ENCODE data around the gene KCND3. TPM values are rescaled to one million over a fixed set of nuclear protein-coding genes. Genes with fewer than 3 reads are reported as not detected.

KCND3 gene
- polyA plus RNA-seq, 1 donor from 2014 or later, result 7.8 TPM

- TF ChIP-seq TAF1 (IDR thresholded peaks at IDR 0.05; ENCODE audit: low read depth) (no peak), MXI1 (conservative IDR thresholded peaks at IDR 0.05; ENCODE audit: poor library complexity, severe bottlenecking) (no peak), REST (IDR thresholded peaks at IDR 0.05; ENCODE audit: borderline replicate concordance) (no peak), POLR2AphosphoS5 (IDR thresholded peaks at IDR 0.05) (no peak), RAD21 (conservative IDR thresholded peaks at IDR 0.05) (no peak), SMC3 (conservative IDR thresholded peaks at IDR 0.05; ENCODE audit: poor library complexity) (no peak), EZH2 (IDR thresholded peaks at IDR 0.05; ENCODE audit: borderline replicate concordance, insufficient read depth, low read length, poor library complexity, severe bottlenecking) (no peak), EP300 (conservative IDR thresholded peaks at IDR 0.05; ENCODE audit: poor library complexity, severe bottlenecking) (no peak)
- TF ChIP-seq, protein P1, sequence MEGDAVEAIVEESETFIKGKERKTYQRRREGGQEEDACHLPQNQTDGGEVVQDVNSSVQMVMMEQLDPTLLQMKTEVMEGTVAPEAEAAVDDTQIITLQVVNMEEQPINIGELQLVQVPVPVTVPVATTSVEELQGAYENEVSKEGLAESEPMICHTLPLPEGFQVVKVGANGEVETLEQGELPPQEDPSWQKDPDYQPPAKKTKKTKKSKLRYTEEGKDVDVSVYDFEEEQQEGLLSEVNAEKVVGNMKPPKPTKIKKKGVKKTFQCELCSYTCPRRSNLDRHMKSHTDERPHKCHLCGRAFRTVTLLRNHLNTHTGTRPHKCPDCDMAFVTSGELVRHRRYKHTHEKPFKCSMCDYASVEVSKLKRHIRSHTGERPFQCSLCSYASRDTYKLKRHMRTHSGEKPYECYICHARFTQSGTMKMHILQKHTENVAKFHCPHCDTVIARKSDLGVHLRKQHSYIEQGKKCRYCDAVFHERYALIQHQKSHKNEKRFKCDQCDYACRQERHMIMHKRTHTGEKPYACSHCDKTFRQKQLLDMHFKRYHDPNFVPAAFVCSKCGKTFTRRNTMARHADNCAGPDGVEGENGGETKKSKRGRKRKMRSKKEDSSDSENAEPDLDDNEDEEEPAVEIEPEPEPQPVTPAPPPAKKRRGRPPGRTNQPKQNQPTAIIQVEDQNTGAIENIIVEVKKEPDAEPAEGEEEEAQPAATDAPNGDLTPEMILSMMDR (IDR thresholded peaks at IDR 0.05; ENCODE audit: poor library complexity, severe bottlenecking), result no peak
- Histone ChIP-seq H3K9ac (ENCODE audit: low read length) (no peak overlapping the region), H3K27ac (ENCODE audit: low read length) (no peak overlapping the region)
Measured at GRCh38 chr1:111864862-111865261, 124.6 kb downstream of the KCND3 start.

DNA sequence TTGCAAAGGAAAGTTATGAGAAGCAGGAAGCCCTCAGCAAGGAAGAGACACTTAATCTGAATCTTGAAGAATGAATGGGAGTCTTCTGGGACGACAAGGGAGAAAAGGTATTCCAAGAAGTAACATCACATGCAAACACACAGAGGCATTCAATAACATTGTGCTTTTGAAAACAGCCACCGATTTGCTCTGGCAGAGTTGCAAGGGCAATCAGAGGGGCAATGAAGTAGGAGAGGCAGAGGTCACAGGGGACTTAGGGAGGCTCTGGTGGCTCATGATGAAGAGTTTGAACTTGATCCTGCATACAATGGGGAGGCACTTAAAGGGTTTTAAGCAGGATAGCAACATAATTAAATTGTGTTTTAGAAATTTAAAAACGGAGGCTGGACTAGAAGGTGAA is 126.1 kb downstream of the KCND3 start:
- TF ChIP-seq RAD21 (conservative IDR thresholded peaks at IDR 0.05) (no peak), EZH2 (IDR thresholded peaks at IDR 0.05; ENCODE audit: borderline replicate concordance, insufficient read depth, low read length, poor library complexity, severe bottlenecking) (no peak), EP300 (conservative IDR thresholded peaks at IDR 0.05; ENCODE audit: poor library complexity, severe bottlenecking) (no peak)
- TF ChIP-seq, protein P1 (IDR thresholded peaks at IDR 0.05; ENCODE audit: poor library complexity, severe bottlenecking), result no peak
- H3K9ac ChIP-seq (ENCODE audit: low read length), result no peak overlapping the region

More at GRCh38 chr1:111864862-111865261, 124.6 kb downstream of the KCND3 start:
- Histone ChIP-seq H3K27me3 (ENCODE audit: insufficient read depth, low read depth, low read length) (no peaks in the 10 kb centered on the region), H3K4me3 (ENCODE audit: low read length) (no peak overlapping the region), H4K20me1 (ENCODE audit: insufficient read depth) (no peaks in the 10 kb centered on the region), H3K9me3 (ENCODE audit: low read length) (no peaks in the 10 kb centered on the region), H3F3A (ENCODE audit: insufficient read depth, low read length, poor library complexity, severe bottlenecking) (no peaks in the 10 kb centered on the region), H3K4me2 (ENCODE audit: low read length) (no peak overlapping the region), H3K36me3 (ENCODE audit: insufficient read depth, low read length) (no peaks in the 10 kb centered on the region), H3K9me2 (ENCODE audit: insufficient read depth, low read length) (no peaks in the 10 kb centered on the region), H2AFZ (ENCODE audit: low read depth, low read length) (no peak overlapping the region), H3K79me2 (replicated peaks; ENCODE audit: insufficient read depth, low read length) (no peaks in the 10 kb centered on the region)

More for the DNA sequence above, 126.1 kb downstream of the KCND3 start:
- Histone ChIP-seq H3K4me3 (ENCODE audit: low read length) (no peak overlapping the region), H3K27ac (ENCODE audit: low read length) (no peak overlapping the region), H3F3A (ENCODE audit: insufficient read depth, low read length, poor library complexity, severe bottlenecking) (no peaks in the 10 kb centered on the region), H3K79me2 (replicated peaks; ENCODE audit: insufficient read depth, low read length) (no peaks in the 10 kb centered on the region), H3K9me3 (ENCODE audit: low read length) (no peaks in the 10 kb centered on the region), H2AFZ (ENCODE audit: low read depth, low read length) (no peak overlapping the region), H3K36me3 (ENCODE audit: insufficient read depth, low read length) (no peaks in the 10 kb centered on the region), H3K27me3 (ENCODE audit: insufficient read depth, low read depth, low read length) (no peaks in the 10 kb centered on the region), H3K4me2 (ENCODE audit: low read length) (no peak overlapping the region), H3K9me2 (ENCODE audit: insufficient read depth, low read length) (no peaks in the 10 kb centered on the region), H4K20me1 (ENCODE audit: insufficient read depth) (no peaks in the 10 kb centered on the region)
